HG03196 (cell line): ENCODE measurements around the gene COMT.

Source experiments
- ATAC-seq: cut with Tn5 transposase; IDR thresholded peaks from one replicate; pipeline ENCODE4 v1.9.1; 2021; ENCODE audit not compliant: unreplicated experiment

The COMT gene

GRCh38 chr22:19968450-19968891, 26.9 kb downstream of the COMT start:
- ATAC-seq: no peak

DNA sequence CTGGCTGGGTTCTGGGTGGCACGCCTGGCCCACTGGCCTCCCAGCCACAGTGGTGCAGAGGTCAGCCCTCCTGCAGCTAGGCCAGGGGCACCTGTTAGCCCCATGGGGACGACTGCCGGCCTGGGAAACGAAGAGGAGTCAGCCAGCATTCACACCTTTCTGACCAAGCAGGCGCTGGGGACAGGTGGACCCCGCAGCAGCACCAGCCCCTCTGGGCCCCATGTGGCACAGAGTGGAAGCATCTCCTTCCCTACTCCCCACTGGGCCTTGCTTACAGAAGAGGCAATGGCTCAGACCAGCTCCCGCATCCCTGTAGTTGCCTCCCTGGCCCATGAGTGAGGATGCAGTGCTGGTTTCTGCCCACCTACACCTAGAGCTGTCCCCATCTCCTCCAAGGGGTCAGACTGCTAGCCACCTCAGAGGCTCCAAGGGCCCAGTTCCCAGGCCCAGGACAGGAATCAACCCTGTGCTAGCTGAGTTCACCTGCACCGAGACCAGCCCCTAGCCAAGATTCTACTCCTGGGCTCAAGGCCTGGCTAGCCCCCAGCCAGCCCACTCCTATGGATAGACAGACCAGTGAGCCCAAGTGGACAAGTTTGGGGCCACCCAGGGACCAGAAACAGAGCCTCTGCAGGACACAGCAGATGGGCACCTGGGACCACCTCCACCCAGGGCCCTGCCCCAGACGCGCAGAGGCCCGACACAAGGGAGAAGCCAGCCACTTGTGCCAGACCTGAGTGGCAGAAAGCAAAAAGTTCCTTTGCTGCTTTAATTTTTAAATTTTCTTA, 27.8 kb downstream of the COMT start:
- no peak for ATAC-seq

- no peak for ATAC-seq
Measured at GRCh38 chr22:19970031-19970478, 28.5 kb downstream of the COMT start.

DNA sequence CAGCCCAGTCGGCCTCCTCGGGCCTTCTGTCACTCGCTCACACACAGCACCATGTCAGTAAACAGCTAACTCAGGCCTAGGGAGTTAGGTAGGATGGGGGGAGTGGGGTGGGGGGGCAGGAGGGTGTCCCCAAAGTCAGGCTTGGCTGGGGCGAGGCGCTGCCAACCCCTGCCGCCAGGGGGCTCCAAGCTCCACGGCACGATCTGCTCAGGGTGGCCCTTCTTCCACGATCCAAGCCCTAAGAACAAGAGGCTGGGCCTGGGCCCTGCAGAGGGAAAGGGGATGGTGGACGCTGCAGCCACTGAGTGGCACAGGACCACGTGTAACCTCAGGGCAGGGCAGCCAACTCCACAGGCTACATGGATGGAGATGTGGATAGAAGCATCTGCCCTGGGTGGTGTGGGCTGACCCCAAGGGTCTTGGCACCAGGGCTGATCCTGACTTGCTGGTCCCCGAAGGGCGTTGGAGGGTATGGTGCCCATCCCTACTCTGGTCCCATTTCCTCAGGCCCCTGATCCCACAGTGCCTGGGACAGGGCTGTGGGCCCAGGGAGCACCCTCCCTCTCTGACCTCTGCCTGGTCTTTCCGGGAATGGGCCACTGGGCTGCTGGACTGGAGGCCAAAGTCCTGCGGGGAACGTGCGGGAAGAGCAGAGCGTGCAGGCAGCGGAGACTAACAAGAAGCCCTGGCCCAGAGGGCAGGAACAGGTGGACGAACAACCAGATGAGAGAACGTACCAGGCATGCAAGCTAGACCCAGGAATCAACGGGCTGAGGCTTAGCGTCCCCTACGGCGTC, 29.1 kb downstream of the COMT start:
- ATAC-seq: no peak

GRCh38 chr22:19971276-19972124, 29.9 kb downstream of the COMT start:
- ATAC-seq: no peak

- ATAC-seq: no peak
Measured at GRCh38 chr22:19972251-19972650, 30.7 kb downstream of the COMT start.

GRCh38 chr22:19972652-19973550, 31.3 kb downstream of the COMT start:
- ATAC-seq: no peak

GRCh38 chr22:19973551-19974267, 32.1 kb downstream of the COMT start:
- no peak for ATAC-seq

DNA sequence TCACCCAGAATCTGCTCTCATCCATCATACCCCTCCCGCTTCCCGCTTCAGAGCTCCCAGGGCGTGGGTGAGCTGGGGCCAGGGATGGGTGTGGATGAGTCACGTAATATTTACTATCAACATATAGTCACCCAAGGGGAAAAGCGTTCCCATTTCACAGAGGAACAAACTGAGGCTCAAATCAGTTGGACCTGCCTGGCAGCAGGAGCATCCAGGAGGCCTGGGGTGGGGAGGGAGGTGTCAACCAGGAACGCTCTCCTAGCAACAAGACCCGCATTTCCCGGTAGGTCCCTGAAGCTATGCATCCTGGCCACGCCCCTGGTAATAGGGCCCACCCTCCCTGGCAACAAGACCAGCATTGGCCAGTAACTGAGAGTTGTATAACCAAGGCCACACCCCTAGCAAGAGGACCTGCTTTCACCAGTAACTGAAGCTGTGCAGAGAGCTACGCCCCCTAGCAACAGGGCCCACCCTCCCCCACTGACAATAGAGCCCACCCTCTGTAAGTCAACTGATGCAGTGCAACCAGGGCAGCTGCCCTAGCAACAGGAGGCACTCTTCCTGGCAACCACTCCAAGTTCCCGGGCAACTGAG, 32.8 kb downstream of the COMT start:
- no peak for ATAC-seq

DNA sequence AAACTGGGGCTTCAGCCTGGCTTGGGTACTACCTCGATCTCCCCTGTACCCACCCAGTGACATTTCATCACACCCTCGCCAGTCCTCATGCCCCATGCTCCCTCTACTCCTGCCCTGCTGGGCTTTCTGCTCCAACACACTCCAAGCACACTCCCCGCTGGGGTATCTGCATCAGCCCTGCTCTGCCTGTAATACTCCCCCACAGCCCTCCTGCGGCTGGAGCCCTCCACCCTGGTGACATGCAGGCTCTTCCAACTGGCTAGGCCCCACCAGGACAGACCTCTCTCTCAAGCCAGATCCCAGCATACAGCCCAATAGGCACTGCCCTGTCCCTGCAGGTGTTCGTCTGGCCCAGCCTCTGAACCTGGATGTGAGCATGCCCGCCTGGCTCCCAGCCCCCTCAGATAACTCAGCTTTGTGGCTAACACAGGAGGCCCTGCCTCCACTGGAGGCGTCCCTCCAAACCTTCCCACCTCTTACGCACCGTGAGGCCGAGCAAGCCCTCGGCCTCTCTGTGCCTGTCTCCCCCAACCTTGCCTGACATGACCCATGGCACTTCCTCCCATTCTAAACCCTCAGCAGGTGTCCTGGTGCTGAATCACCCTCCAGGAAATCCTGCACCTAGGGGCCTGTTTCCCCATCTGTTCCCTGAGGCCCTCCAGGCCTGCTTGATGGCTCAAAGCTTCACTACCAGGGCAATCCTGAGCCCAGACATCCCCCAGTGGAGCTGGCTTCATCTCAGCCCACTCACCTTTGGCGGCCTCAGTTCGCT, 33.5 kb downstream of the COMT start:
- no peak for ATAC-seq

GRCh38 chr22:19975707-19976035, 34.1 kb downstream of the COMT start:
- no peak for ATAC-seq

DNA sequence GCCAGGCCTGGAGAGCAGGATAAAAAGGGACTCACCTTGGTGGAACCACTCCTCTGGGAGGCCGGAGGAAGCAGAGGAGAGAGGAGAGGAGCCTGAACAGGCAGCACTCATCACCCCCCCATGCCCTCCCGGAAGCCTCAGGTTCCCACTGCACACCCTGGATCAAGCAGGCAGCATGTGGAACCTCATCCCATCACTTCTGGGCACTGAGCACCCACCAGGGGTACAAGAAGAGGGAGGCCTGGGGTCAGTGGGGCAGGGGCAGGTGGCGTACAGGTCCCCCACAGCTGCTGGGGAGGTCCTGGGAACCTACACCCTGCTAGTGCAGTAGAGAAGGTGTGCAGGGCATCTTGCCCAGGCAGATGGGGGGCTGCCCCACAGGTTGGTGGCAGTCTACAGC, 35.1 kb downstream of the COMT start:
- ATAC-seq: no peak

- no peak for ATAC-seq
Measured at GRCh38 chr22:19977296-19978243, 36.0 kb downstream of the COMT start.

DNA sequence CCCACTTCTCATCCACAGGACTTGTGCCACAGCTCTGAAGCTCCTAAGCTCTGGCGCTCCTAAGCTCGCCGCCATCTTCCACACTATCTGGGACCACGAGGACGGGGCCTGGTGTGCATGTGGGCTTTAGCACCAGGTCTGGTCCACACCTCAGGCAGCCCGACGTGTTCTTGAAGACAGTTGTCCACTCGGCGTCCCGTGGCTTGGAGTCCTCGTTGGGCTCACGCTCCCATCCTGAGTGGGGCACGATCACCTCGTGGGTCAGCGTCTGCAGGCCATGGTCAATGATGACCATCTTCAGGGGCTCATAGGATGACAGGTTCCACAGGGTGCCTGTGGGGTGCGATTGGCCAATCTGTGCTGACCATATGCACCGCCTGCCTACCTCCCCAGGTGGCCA, 37.2 kb downstream of the COMT start:
- no peak for ATAC-seq

GRCh38 chr22:19979712-19980493, 38.3 kb downstream of the COMT start:
- ATAC-seq: no peak

GRCh38 chr22:19980766-19981165, 39.2 kb downstream of the COMT start:
- no peak for ATAC-seq
